Activated CD8-positive, alpha-beta T cell treated with anti-CD3 and anti-CD28 coated beads for 36 hours (primary cell): Measurements from ENCODE around the gene CACNB2. TPM values are rescaled to one million over a fixed set of nuclear protein-coding genes. Genes with fewer than 3 reads are reported as not detected.

Experiments used
- ATAC-seq: fragments of 200-7000 bp; cut with Tn5 transposase; one replicate; pipeline ENCODE4 v1.10.0; 2021; ENCODE audit warnings: mild to moderate bottlenecking, moderate library complexity
- CTCF ChIA-PET: fragments of 350-600 bp; sonication (Branson Sonifier 250); formaldehyde crosslinking; loops from one replicate; lab custom pipeline; 2021; ENCODE audit warnings: antibody characterized with exemption; lab: Charles Lee
- POLR2A ChIA-PET: fragments of 350-600 bp; sonication (Branson Sonifier 250); formaldehyde crosslinking; loops from one replicate; lab custom pipeline; 2021; ENCODE audit warnings: antibody characterized with exemption; lab: Charles Lee
- DNase-seq: peaks from one replicate; pipeline ENCODE4 v3.0.0-alpha.2; 2020
- H3K27ac Mint-ChIP-seq: one replicate; pipeline ENCODE4 v1.8.0; 2021; ENCODE audit warnings: mild to moderate bottlenecking, mixed read lengths
- H3K27me3 Mint-ChIP-seq: one replicate; pipeline ENCODE4 v1.8.0; 2021; ENCODE audit warnings: mixed read lengths
- H3K36me3 Mint-ChIP-seq: one replicate; pipeline ENCODE4 v1.8.0; 2021; ENCODE audit warnings: low read depth, mixed read lengths
- H3K4me1 Mint-ChIP-seq: one replicate; pipeline ENCODE4 v1.8.0; 2021; ENCODE audit warnings: low read depth, mixed read lengths
- H3K4me3 Mint-ChIP-seq: one replicate; pipeline ENCODE4 v1.8.0; 2021; ENCODE audit warnings: mild to moderate bottlenecking, moderate library complexity, mixed read lengths
- H3K9me3 Mint-ChIP-seq: one replicate; pipeline ENCODE4 v1.8.0; 2021; ENCODE audit warnings: mixed read lengths
- intact Hi-C: fragments of 100-400 bp; cut with micrococcal nuclease; formaldehyde crosslinking; loops from one replicate; pipeline ENCODE4 v1.10.0; 2022
- total RNA-seq, 2 experiments: library from RNA; stranded (reverse); gene quantifications; one replicate each; pipeline ENCODE4 v1.2.3, GENCODE V29; 2021
- TF ChIP-seq, protein P1 (sequence below): fragments of 200-600 bp; IDR thresholded peaks from one replicate; pipeline ENCODE4 v1.8.0; 2022; ENCODE audit warnings: antibody characterized with exemption, mild to moderate bottlenecking

The CACNB2 gene
- total RNA-seq, 2 experiments from 2014 or later: not detected

DNA sequence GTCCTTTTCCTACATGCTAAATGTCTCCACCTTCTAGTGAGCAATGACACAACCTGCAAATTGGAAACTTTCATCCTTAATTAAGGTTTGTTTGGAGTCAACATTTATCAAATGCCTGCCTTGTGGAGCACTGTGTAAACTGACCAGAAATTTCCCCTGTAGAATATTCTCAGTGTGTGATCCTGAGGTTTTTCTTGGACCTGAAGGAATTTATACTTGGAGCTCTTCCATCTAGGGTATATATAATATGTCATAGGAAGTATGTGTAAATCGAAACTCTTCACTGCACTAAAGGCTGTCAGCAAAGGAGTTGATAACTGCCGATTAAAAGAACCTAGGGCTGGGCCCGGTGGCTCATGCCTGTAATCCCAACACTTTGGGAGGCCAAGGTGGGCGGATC is 358.8 kb downstream of the CACNB2 start:
- Mint-ChIP-seq H3K27ac (no peak overlapping the region), H3K27me3 (peaks cover 5% of the 10 kb centered on the region), H3K4me3 (no peak overlapping the region), H3K4me1 (no peaks in the 10 kb centered on the region), H3K9me3 (no peaks in the 10 kb centered on the region), H3K36me3 (no peaks in the 10 kb centered on the region)
- intact Hi-C loops: no loop called here
- DNase-seq (no peak), ATAC-seq (no peak)
- TF ChIP-seq, protein P1, sequence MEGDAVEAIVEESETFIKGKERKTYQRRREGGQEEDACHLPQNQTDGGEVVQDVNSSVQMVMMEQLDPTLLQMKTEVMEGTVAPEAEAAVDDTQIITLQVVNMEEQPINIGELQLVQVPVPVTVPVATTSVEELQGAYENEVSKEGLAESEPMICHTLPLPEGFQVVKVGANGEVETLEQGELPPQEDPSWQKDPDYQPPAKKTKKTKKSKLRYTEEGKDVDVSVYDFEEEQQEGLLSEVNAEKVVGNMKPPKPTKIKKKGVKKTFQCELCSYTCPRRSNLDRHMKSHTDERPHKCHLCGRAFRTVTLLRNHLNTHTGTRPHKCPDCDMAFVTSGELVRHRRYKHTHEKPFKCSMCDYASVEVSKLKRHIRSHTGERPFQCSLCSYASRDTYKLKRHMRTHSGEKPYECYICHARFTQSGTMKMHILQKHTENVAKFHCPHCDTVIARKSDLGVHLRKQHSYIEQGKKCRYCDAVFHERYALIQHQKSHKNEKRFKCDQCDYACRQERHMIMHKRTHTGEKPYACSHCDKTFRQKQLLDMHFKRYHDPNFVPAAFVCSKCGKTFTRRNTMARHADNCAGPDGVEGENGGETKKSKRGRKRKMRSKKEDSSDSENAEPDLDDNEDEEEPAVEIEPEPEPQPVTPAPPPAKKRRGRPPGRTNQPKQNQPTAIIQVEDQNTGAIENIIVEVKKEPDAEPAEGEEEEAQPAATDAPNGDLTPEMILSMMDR: no peak
- CTCF ChIA-PET: no interaction called here
- POLR2A ChIA-PET: no interaction called here

DNA sequence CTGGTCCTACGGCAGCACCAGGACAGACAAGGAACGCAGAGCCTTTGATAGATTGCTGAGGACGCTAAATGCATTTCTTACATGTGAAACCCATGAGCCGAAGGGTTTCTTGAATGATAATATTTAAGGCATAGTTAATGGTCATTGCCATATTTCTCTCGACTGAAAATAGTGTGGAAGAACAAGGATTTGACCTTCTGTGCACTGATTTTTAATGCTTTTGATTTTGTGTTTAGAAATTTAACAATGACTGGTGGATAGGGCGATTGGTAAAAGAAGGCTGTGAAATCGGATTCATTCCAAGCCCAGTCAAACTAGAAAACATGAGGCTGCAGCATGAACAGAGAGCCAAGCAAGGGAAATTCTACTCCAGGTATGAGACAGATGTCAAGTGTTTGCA is 360.4 kb downstream of the CACNB2 start:
- CTCF ChIA-PET: no interaction called here
- no peaks in the 10 kb centered on the region for H3K36me3 Mint-ChIP-seq
- ATAC-seq (no peak), DNase-seq (no peak)
- H3K9me3 Mint-ChIP-seq: no peaks in the 10 kb centered on the region
- H3K27ac Mint-ChIP-seq: no peak overlapping the region
- TF ChIP-seq, protein P1: no peak
- H3K4me1 Mint-ChIP-seq: no peaks in the 10 kb centered on the region
- no peak overlapping the region for H3K4me3 Mint-ChIP-seq
- POLR2A ChIA-PET: no interaction called here
- H3K27me3 Mint-ChIP-seq: peaks cover 6% of the 10 kb centered on the region
- intact Hi-C loops: no loop called here

DNA sequence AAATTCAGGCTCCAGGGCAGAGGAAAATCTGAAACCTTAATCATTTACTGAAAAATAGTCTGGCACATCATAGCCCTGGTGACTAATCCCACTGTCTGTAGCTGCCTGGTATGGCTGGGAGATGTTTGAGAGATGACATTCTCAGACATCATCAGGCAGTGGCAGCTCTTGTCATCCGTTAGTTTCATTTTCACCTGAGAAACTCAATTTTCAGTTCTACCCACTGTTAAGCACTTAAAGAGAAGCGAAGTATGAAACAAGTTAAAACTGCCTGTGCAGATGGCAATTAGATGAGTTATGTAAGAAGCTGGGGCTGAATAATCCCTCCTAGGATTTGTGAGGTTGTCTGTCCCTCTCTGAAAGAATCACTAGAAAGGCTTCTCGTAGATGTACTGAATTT is 361.0 kb downstream of the CACNB2 start:
- intact Hi-C loops: no loop called here
- no peak for DNase-seq

DNA sequence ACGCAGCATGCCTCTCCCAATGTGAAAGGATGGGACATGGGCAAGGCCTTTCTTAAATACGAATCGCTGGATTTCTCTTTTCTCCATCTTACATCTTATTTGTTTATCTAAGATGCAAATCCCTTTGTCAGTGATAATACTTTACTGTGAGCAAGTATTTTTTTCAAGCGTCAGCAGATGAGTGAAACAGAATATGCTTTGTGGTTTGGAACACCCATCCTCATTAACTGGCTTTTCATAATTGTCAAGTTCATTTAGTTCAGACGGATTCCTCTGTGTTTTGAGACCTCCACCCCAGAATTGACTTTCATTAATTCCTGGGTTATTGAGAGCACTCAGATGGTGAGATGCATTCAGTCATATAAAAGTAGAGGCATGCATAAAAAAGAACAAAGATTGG is 361.4 kb downstream of the CACNB2 start:
- CTCF ChIA-PET: no interaction called here

More for the DNA sequence above, 361.0 kb downstream of the CACNB2 start:
- ChIA-PET POLR2A (no interaction called here), CTCF (no interaction called here)
- no peak overlapping the region for H3K4me3 Mint-ChIP-seq
- no peaks in the 10 kb centered on the region for H3K36me3 Mint-ChIP-seq
- no peaks in the 10 kb centered on the region for H3K4me1 Mint-ChIP-seq
- H3K27me3 Mint-ChIP-seq: peaks cover 6% of the 10 kb centered on the region
- TF ChIP-seq, protein P1: no peak
- no peak overlapping the region for H3K27ac Mint-ChIP-seq
- no peak for ATAC-seq
- no peaks in the 10 kb centered on the region for H3K9me3 Mint-ChIP-seq

DNA sequence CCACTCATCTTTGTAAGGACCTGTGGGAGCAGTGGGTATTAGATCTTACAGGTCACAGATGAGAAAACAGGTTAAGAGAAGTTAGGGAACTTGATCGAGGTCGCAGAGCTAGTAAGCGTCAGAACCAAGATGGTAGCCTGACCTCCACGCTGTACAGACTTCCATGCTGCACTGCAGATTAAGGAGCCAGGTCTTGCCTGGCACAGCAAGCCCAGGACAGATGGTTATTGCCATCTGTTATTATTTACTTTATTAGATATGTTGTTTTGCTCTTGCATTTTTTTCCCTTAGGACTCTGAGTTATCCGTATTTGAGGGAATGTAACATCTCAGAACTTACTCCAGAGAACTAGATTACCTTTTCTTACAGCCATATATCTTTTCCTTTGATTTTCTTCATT is 363.9 kb downstream of the CACNB2 start:
- DNase-seq: no peak
- no peak for ATAC-seq
- CTCF ChIA-PET: no interaction called here
- TF ChIP-seq, protein P1: no peak
- no peak overlapping the region for H3K27ac Mint-ChIP-seq
- H3K9me3 Mint-ChIP-seq: no peaks in the 10 kb centered on the region
- no peaks in the 10 kb centered on the region for H3K36me3 Mint-ChIP-seq
- intact Hi-C loops: no loop called here
- peaks cover 8% of the 10 kb centered on the region for H3K27me3 Mint-ChIP-seq
- POLR2A ChIA-PET: no interaction called here
- H3K4me3 Mint-ChIP-seq: no peak overlapping the region
- no peaks in the 10 kb centered on the region for H3K4me1 Mint-ChIP-seq

More for the DNA sequence above, 361.4 kb downstream of the CACNB2 start:
- ATAC-seq: no peak
- intact Hi-C loops: no loop called here
- Mint-ChIP-seq H3K27me3 (peaks cover 6% of the 10 kb centered on the region), H3K9me3 (no peaks in the 10 kb centered on the region), H3K36me3 (no peaks in the 10 kb centered on the region), H3K27ac (no peak overlapping the region), H3K4me1 (no peaks in the 10 kb centered on the region), H3K4me3 (no peak overlapping the region)
- POLR2A ChIA-PET: no interaction called here
- no peak for DNase-seq
- TF ChIP-seq, protein P1: no peak
